GM19395 (cell line): Measurements from ENCODE around the gene HIKESHI.
"Not testable (repeated sequence)": the region's sequence is repeated elsewhere in the genome, so short reads cannot be mapped to it uniquely, and the experiment has no call there.

Experiments used
- ATAC-seq: cut with Tn5 transposase; IDR thresholded peaks from one replicate; pipeline ENCODE4 v1.9.1; 2021; ENCODE audit warnings: mild to moderate bottlenecking, moderate library complexity; ENCODE audit not compliant: unreplicated experiment

Gene HIKESHI, protein sequence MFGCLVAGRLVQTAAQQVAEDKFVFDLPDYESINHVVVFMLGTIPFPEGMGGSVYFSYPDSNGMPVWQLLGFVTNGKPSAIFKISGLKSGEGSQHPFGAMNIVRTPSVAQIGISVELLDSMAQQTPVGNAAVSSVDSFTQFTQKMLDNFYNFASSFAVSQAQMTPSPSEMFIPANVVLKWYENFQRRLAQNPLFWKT

DNA sequence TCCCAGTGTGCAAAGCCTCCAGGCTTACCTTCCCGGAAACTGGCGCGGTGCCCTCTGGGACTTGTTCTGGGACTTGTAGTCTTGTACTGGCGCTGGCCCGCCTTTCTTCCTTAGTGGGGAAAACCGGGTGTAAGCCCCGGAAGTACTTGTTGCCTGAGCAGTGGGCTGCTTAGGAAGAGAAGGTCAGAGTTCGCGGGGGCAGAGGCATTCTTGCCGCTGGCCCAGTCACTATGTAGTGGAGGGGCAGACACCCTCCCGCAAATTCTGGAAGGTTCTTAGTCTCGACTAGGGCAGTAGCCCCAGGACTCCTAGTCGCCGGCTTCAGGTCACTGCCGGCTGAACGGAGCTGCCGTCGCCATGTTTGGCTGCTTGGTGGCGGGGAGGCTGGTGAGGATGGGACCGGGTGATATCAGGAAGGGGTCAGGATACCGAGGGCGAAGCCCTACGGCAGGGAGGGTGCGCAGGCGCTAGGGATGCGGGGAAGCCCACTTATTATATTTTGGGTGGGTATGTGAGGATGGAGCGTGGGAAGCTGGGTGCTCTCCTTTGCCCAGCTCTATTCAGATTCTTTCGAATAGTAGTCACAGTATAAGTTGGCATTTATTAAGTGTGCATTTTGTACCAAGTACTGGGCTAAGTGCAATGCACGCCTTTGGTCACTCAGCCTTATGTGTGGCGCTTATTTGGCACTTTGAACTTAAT, at the start of gene HIKESHI:
Gene HIKESHI (plus strand): TSS at position 149 of the 702 bp plus-strand sequence. CDS start 209 bp downstream, at position 358.
- ATAC-seq, result peak; percentile 99

DNA sequence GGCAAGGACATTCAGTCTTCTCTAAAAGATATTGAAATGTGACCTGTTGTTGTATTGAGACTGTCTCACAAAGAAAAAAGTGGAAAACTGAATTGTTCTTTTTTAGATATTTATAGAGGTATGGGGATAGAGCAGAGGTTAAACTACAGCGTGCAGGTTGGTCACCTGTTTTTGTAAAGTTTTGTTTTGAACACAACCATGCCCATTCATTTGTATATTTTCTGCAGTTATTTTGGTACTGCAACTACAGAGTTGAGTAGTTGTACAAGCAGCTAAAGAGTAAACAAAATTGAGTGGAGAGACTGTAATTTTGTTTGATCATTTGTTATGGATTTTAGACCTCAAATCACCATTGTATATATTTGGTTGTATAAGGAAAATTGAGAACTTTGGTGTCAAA, 46.1 kb upstream of the HIKESHI start:
- ATAC-seq, result peak; percentile 88

DNA sequence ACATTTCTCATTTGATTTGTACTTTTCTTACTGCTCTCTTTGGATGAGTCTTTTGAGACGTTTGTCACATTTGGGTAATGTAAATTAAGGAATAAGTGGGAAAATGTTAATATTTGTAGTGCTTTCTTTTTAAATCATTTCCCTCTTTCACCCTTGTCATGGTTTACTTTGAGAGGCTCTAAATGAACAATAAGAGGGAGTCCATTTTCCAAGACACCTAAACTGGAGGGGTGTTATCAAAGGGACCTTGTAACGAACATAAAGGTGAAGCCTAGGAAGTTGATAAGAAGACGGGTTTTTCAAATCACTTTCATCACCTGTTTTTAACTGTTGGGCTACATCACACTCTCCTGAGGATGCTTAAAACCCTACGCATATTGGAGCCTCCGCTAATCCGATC, 45.4 kb upstream of the HIKESHI start:
- ATAC-seq, result no peak

DNA sequence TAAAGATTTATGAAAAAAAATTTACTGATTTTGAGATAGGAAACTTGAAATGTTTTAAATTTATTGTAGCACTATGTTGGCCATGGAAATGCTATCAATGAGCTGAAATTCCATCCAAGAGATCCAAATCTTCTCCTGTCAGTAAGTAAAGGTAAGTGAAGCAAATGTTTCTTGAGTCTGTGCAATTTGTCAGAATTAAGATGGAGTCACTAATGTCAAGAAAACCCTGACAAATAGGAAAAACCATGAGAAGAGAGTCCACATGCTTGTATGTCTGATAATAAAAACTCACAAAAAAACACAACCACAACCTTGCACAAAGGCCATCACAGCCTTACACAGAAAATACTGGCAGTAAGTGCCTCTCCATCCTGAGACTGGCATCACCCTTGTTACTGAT, 44.6 kb upstream of the HIKESHI start:
- ATAC-seq, result no peak

DNA sequence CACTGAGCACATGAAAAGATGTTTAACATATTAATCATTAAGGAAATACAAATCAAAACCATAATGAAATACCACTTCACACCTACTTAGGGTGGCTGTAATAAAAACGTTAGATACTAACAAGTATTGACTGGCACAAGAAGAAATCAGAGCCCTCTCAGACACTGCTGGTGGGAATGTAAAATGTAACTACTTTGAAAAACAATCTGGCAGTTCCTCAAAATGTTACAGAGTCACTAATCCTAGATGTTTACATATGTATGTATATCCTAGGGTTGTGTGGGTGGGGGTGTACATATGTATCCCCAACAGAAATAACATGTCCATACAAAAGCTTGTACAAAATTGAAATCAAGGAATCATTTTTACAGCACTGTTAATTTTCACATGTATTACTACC, 42.3 kb upstream of the HIKESHI start:
- no peak for ATAC-seq

DNA sequence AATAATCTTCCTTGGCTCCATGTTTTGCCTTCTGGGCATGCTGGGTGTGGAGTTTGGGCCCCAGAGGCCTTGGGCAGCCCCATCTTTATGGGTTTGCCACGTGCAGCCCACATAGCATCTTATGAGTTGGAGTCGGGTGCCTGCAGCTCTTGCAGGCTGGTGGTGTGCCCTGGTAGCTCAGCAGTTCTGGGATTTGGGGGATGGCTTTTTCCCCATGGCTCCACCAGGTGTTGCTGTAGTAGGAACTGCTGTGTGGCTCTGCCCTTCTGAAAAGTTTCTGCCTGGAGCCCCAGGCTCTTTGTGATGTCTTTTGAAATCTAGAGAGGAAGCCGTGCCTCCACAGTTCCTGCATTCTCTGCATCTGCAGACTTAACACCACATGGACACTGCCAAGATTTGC, 40.7 kb upstream of the HIKESHI start:
- no peak for ATAC-seq

DNA sequence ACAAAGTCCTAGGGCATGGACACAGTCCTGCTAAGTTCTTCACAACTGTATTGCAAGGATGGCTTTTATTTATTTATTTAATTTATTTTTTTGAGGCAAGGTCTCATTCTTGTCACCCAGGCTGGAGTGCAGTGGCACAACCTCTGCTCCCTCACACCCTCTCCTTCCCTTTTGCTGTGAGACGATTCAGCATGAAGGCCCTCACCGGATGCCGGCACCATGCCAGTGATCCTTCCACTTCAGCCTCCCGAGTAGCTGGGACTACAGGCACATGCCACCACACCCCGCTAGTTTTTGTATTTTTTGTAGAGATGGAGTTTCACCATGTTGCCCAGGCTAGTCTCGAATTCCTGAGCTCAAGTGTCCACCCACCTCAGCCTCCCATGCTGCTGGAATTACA, 39.7 kb upstream of the HIKESHI start:
- ATAC-seq, result no peak

DNA sequence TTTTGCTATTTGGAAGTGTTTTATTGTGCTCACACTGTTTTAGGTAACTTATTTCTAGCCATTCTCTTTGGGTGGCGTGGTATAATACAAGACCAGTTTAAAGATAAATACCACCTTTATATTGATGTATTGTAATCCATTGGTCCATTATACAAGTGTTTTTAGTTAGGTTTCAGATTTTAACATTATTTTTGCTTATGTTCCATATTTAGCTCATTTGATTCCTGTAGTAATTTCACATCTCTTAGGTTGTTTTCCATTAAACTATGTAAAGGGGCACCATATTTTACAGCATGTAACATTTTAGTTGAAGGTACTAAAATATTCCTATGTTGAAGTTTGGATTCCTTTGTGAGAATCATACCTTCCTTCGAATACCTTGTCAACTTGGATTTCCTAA, 37.4 kb upstream of the HIKESHI start:
- ATAC-seq, result no peak

DNA sequence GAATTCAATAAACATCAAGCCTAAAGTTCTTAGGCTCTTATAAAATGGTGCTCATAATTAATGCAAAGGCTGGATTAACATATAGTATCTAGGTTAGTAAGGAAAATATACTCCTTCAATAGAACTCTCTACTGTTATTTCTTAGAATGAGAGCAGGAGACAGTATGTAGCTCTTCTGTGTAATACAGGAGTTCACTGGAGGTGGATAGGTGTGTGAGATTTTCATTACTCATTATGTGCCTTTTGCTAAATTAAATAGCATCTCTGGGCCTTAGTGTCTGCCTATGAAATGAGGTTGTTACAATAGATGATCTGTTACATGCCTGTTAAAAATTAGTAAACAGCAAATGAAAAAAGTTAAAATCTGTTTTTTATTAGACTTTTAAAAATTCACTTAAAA, 36.8 kb upstream of the HIKESHI start:
- no peak for ATAC-seq

DNA sequence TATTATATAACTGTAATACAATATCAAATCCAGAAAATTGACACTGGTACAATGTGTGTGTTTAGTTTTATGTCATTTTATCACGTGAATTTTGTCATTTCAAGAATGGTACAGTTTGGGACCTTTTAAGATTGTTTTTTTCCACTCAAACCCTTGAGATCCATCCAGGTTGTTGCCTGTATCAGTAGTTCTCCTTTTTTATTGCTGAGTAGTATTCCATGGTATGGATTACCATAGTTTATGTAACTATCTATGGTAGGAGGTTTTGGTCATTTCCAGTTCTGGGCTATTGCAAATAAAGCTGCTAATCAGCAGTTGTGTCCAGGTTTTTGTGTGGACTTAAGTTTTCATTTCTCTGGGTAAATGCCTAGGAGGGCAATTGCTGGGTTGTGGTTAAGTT, 32.4 kb upstream of the HIKESHI start:
- no peak for ATAC-seq

DNA sequence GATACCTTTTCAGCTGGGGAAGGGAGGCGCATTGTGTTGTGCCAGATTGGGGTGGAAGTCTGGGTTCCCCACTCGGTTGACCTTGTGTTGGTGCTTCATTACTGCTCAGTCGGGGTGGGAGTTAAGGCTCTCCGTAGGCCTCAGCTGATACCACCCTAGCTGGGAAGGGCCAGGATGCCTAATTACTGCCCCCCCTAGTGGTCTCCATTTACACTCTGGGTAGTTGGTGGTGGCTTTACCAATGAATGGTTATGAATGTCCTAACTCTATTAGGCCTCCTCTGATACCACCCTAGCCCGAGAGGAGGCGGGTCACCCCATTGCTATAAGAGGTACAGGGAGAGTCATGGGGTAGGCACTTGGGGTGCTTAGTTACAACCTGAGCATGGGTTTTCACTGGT, 27.5 kb upstream of the HIKESHI start:
- ATAC-seq, result no peak

DNA sequence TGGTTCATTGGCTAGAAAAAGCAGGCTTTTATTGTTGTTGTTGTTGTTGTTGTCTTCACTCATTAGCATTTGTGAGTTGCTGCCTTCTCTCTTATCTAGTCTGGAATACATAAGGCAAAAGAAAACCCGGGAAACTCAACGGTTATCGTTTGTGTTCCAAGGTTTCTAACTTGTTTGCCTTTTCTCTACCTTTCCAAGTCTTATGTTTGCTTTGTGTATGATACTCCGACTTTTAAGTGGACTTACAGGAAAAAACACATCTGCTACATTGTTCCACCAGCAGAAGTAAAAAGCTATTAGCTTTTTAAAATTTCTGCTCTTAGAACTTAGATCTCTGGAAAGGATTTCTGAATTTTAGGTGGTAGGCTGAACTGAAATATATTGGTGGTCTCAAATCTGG, 27.0 kb upstream of the HIKESHI start:
- ATAC-seq, result no peak

DNA sequence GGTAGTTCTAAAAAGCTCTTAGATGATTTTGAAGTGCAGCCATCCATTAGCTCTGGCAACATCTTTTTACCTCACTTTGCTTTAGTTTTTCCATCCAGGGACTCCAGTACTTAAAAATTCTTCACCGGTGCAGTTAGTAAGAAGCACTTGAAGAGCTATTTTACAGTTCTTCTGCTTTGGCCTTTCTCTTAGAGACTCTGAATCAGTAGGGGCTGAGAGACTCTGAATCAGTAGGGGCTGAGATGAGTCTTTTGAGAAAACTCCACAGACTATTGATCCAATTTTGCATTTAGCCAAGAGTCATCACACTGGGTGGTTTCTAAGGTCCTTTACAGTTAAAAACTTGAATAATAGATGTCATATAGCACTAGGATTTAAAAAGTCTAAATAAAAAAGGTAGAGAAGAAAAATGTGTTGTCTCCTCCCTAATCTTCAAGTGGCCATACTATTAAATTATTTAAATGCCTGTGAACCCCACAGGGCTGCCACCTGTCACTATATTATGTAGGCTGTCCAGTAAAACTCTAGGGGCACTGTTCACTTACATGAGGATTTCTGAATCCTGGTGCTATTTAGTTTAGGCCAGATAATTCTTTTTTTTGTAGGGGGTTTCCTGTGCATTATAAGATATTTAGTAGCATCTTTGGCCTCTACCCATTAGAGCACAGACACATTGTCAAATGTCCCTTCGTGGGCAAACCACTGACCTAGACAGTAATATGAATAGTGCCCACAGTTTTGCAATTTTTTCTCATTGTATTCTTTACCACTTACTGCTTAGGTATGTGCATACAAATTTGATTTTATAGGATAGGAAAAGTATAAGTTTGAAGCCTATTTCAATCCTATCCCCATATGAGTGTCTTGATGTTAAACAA, 26.3 kb upstream of the HIKESHI start:
- no peak for ATAC-seq

DNA sequence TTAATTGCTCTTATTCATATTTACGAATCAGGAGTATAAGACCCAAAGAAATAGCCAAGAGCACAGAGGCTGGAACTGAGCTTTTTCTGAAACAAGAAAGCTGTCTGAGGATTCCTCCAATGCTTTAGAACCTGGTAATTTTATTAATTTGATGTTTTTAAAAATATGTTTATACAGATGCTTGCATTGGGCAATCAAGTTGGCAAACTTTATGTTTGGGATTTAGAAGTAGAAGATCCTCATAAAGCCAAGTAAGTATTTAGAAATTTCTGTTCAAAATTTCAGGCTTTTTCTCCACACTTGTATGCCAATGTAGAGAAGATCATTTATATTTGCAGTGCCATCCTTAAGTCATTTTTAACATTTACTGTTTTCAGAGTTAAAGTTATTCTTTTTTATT, 24.3 kb upstream of the HIKESHI start:
- no peak for ATAC-seq

DNA sequence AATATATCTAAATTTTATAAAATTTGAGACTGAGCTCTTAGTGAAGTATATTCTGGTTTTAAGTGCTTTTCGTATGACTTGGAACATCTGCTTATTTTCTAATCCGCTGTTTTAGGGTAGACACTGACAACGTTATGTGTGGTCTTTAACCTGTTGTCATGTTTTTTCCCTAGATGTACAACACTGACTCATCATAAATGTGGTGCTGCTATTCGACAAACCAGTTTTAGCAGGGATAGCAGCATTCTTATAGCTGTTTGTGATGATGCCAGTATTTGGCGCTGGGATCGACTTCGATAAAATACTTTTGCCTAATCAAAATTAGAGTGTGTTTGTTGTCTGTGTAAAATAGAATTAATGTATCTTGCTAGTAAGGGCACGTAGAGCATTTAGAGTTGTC, 23.8 kb upstream of the HIKESHI start:
- ATAC-seq, result no peak

DNA sequence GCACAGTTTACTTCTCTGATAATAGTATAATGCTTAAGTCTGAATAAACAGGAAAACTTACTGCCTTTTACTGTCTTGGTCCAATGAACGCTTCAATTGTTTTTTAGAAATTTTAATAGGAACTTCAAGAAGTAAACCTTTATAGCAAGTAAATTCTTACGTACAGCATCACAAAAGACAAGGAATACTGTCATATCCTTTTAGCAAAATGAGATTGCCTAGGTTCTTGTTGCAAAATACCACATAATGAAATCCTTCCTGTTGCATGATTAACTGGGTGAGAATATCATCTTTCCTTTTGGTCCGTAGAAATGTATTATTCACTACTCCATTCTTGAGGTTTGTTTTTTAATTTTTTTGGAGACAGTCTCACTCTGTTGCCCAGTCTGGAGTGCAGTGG, 22.3 kb upstream of the HIKESHI start:
- ATAC-seq, result no peak

DNA sequence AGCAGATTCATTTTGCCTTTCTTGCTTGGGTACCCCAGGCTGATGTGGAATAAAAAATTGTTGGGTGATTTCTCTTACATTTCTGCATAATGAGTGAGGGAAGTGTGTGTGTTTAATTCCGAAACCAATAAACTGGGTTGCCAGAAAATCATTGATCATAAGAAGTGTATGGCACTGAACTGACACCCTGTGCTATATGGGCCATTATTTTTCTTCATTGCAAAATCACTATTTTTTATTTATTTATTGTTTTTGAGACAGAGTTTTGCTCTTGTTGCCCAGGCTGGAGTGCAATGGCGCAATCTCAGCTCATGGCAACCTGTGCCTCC, 14.6 kb upstream of the HIKESHI start:
- ATAC-seq, result peak; percentile 11

DNA sequence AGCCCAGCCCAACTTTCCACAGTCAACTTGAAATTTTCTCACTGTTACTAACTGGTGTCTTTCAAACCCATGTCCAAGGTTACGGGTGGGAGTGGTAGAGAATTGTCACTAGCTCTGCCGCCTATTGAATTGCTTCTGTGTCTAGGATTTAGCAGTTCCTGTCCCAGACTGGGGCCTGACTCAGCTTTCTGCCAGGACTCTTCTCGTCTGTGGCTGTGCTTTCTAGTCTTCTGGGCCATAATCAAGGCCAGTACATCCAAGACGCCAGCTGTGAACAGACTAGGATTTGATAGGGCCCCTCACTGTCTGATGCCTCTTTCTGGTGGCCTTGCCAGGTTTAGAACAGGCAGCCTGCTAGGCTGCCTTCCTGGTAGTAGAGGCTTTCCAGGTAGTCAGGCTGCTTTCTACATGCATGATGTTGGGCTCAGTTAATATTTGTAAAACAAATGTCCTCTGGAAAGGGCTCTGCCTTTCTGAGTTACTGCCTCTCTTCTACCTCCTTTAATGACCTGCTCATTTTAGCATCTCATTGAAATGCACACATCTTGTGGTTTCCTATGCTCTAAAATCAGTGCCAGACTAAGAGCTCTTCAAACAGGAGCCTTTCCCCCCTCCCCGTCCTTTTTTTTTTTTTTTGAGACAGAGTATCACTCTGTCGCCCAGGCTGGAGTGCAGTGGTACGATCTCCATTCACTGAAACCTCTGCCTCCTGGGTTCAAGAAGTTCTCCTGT, 13.1 kb upstream of the HIKESHI start:
- ATAC-seq, result no peak

DNA sequence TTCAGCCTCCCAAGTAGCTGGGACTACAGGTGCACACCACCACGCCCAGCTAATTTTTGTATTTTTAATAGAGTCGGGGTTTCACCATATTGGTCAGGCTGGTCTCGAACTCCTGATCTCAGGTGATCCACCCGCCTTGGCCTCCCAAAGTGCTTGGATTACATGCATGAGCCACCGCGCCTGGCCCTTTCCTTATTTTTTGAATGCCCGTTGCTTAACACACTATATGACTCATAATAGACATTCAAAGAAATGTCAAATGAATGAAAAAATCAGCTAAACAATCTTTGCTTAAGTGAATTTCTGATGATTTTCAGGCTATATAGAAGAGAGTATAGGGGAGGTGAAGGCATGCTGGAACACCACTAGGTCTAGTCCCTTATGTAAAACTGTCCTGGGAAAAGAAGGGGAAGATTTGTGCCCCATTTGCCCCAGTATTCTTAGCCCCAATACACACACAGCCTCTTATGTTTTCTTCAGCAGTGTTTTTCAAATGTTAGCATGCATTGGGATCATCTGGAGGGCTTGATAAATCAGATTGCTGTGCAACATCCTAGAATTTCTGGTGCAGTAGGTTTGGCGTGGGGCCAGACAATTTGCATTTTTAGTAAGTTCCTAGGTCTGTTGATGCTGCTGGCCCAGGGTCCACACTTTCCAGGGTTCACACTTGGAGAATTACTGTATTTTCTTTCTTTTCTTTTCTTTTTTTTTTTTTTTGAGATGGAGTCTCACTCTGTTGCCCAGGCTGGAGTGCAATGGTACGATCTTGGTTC, 12.3 kb upstream of the HIKESHI start:
- ATAC-seq, result not testable (repeated sequence)

DNA sequence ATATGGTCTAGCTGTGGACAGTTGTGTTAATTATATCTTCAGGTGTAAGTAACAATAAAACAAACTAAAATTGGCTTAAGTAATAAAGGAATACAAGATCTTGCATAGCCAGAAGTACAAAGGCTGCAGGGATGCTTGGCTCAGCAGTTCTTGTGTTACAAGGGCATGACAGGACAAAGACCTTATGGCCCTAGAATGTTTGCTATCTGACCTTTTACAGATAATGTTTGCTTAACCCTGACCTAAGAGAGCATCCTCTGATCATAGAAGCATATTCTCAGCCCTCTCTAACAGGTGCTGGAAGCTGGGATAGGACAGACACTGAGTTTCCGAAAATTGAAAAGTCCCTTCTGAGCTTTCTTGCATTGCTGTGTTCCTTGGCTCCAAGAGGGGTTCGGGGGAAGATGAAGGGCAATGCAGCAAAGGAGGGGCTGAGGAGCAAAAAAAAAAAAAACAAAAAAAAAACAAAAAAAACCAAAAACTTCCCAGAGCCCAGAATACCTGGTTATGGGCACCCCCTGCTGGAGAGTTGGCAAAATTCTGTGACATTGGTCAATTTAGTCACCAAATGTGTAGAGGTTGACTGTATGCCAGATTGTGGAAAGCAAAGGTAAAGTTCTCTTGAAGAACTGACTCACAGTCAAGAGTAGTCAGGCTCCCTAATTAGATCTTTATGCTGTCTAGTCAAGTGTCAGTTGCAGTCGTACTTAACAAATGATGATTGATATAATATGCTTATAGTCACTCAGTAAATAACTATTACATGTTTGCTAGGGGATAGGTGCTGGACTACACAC, 10.4 kb upstream of the HIKESHI start:
- peak; percentile 26 for ATAC-seq
